ENCODE data around the gene GLO1. TPM values are rescaled to one million over a fixed set of nuclear protein-coding genes. Genes with fewer than 3 reads are reported as not detected.
"Not testable (repeated sequence)": the region's sequence is repeated elsewhere in the genome, so short reads cannot be mapped to it uniquely, and the experiment has no call there.

The GLO1 gene
- polyA plus RNA-seq, 1 of the 3 experiments (the other 2 are of a cell fraction) = 47.1 TPM

DNA sequence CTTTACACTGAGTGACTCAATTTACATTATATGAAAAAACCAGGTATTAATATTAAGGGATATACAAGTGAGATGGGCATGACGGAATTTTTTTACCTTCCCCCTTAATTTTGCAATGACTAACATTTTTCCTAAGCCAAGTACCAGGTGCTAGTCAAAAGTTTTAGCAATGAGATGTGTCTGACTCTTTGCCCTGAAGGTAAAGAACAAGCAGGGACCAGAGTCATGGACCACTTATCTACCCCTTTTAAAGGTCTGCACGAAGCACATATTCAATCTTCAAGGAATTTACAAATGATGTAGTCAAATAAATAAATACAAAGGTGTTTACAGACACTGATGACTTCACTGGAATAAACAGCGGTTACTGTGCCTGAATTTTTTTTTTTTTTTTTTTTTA is 1.4 kb downstream of the GLO1 start:
- Histone ChIP-seq H3K9ac (no peak overlapping the region), H2AFZ (ENCODE audit: low read depth) (no peak overlapping the region), H3K27ac (ENCODE audit: low read depth in 2 of 2, low read length in 1 of 2) (no peak overlapping the region), H3K27me3 (ENCODE audit: insufficient read depth) (no peaks in the 10 kb centered on the region), H3K9me3 (peaks cover 8% of the 10 kb centered on the region; the same call in 1 of the 2 replicates), H3K9me2 (no peaks in the 10 kb centered on the region), H3K4me3 (ENCODE audit: low read depth in 2 of 2, low read length in 1 of 2) (peak overlapping the region in 1 of 2 experiments; percentile 68; a peak in 2 of 4 replicates), H3K36me3 (replicated peaks in 1 of 2; ENCODE audit: control insufficient read depth in 1 of 2, insufficient read depth in 2 of 2, low read length in 1 of 2) (peaks cover 0 to 18% of the 10 kb centered on the region in 2 experiments), H3K4me1 (ENCODE audit: control insufficient read depth in 1 of 2, insufficient read depth in 2 of 2, low read depth in 1 of 2, low read length in 1 of 2) (peaks cover 0 to 2% of the 10 kb centered on the region in 2 experiments; a peak in 1 of 4 replicates), H3K79me2 (ENCODE audit: insufficient read depth) (peaks cover 55% of the 10 kb centered on the region), H4K20me1 (ENCODE audit: insufficient read depth) (peaks cover 10% of the 10 kb centered on the region; the same call in 1 of the 2 replicates), H3K4me2 (no peak overlapping the region), H3F3A (replicated peaks; ENCODE audit: insufficient read depth) (peaks cover 3% of the 10 kb centered on the region)
- no peak for TF ChIP-seq MAX (IDR thresholded peaks at IDR 0.05; ENCODE audit: low read depth)
- no peak for TF ChIP-seq GATA2 (CRISPR knock-in tag; IDR thresholded peaks at IDR 0.05)
- no peak for DNase-seq
- ChIA-PET POLR2A (no interaction called here), CTCF (no interaction called here)
- WGBS (ENCODE audit: low lambda C conversion rate) = 79% methylated on average over 3 of the region's 3 CpGs

- H3K27ac ChIP-seq (ENCODE audit: low read depth in 2 of 2, low read length in 1 of 2); H3K27me3 ChIP-seq (ENCODE audit: insufficient read depth); CTCF ChIA-PET; H3K9me3 ChIP-seq; H3K4me3 ChIP-seq (ENCODE audit: low read depth in 2 of 2, low read length in 1 of 2); H3F3A ChIP-seq (replicated peaks; ENCODE audit: insufficient read depth); H3K9me2 ChIP-seq; H2AFZ ChIP-seq (ENCODE audit: low read depth); H3K4me2 ChIP-seq; DNase-seq; H3K4me1 ChIP-seq (ENCODE audit: control insufficient read depth in 1 of 2, insufficient read depth in 2 of 2, low read depth in 1 of 2, low read length in 1 of 2); H3K9ac ChIP-seq; POLR2A ChIA-PET: not testable (repeated sequence)
- Histone ChIP-seq H4K20me1 (ENCODE audit: insufficient read depth) (peaks cover 11% of the 10 kb centered on the region; the same call in 1 of the 2 replicates), H3K36me3 (replicated peaks in 1 of 2; ENCODE audit: control insufficient read depth in 1 of 2, insufficient read depth in 2 of 2, low read length in 1 of 2) (peaks cover 2 to 22% of the 10 kb centered on the region in 2 experiments), H3K79me2 (ENCODE audit: insufficient read depth) (peaks cover 74% of the 10 kb centered on the region)
- 100% methylated on average over 3 of the region's 3 CpGs for WGBS (ENCODE audit: low lambda C conversion rate)
These were observed 3.2 kb downstream of the GLO1 start for GRCh38 chr6:38699702-38700101.

DNA sequence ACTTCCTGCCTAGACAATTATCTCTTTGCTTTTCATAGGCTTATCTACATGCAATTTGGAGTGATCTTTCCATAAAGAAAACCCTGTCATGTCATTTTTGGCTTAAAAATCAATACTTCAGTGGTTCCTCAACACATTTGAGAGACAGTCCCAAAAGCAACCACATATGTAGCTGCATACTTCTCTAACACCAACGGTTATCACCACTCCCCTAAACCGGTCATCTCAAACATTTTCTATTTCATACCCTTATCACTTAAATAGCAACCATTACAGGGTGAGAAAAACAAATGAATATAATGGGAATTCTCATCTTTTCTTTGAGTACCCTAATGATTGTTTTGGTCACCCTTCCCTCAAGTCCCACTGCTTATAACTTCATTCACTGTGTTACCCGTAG is 5.1 kb downstream of the GLO1 start:
- ChIA-PET POLR2A (no interaction called here), CTCF (no interaction called here)
- H3K4me2 ChIP-seq = no peak overlapping the region
- no peak overlapping the region for H3K27ac ChIP-seq (ENCODE audit: low read depth in 2 of 2, low read length in 1 of 2)
- peaks cover 90% of the 10 kb centered on the region for H3K79me2 ChIP-seq (ENCODE audit: insufficient read depth)
- WGBS (ENCODE audit: low lambda C conversion rate) = 97% methylated on average over 3 of the region's 3 CpGs
- no peak overlapping the region for H3K9ac ChIP-seq
- H4K20me1 ChIP-seq (ENCODE audit: insufficient read depth) = peaks cover 15% of the 10 kb centered on the region; the same call in 1 of the 2 replicates
- H3F3A ChIP-seq (replicated peaks; ENCODE audit: insufficient read depth) = peaks cover 3% of the 10 kb centered on the region
- no peak overlapping the region for H2AFZ ChIP-seq (ENCODE audit: low read depth)
- no peaks in the 10 kb centered on the region for H3K9me2 ChIP-seq
- DNase-seq = no peak
- H3K4me1 ChIP-seq (ENCODE audit: control insufficient read depth in 1 of 2, insufficient read depth in 2 of 2, low read depth in 1 of 2, low read length in 1 of 2) = peaks cover 0 to 2% of the 10 kb centered on the region in 2 experiments; a peak in 1 of 4 replicates
- peaks cover 8% of the 10 kb centered on the region; the same call in 1 of the 2 replicates for H3K9me3 ChIP-seq
- TF ChIP-seq ELF1 (IDR thresholded peaks at IDR 0.05) (no peak), FOXM1 (IDR thresholded peaks at IDR 0.05; ENCODE audit: low read depth) (no peak), CHD2 (IDR thresholded peaks at IDR 0.05; ENCODE audit: low read length, partially characterized antibody) (no peak), RAD21 (IDR thresholded peaks at IDR 0.05; ENCODE audit: low read length) (no peak), SIN3A (IDR thresholded peaks at IDR 0.05; ENCODE audit: borderline replicate concordance, low read depth, low read length) (no peak), TEAD4 (IDR thresholded peaks at IDR 0.05; ENCODE audit: borderline replicate concordance, insufficient read depth) (no peak), RCOR1 (IDR thresholded peaks at IDR 0.05; ENCODE audit: low read length) (no peak), CTCF (IDR thresholded peaks at IDR 0.05) (no peak), FOSL2 (IDR thresholded peaks at IDR 0.05; ENCODE audit: borderline replicate concordance, low read depth) (no peak)
- TF ChIP-seq, protein P1, sequence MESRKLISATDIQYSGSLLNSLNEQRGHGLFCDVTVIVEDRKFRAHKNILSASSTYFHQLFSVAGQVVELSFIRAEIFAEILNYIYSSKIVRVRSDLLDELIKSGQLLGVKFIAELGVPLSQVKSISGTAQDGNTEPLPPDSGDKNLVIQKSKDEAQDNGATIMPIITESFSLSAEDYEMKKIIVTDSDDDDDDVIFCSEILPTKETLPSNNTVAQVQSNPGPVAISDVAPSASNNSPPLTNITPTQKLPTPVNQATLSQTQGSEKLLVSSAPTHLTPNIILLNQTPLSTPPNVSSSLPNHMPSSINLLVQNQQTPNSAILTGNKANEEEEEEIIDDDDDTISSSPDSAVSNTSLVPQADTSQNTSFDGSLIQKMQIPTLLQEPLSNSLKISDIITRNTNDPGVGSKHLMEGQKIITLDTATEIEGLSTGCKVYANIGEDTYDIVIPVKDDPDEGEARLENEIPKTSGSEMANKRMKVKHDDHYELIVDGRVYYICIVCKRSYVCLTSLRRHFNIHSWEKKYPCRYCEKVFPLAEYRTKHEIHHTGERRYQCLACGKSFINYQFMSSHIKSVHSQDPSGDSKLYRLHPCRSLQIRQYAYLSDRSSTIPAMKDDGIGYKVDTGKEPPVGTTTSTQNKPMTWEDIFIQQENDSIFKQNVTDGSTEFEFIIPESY (IDR thresholded peaks at IDR 0.05; ENCODE audit: borderline replicate concordance, low read depth) = no peak
- H3K4me3 ChIP-seq (ENCODE audit: low read depth in 2 of 2, low read length in 1 of 2) = no peak overlapping the region
- H3K36me3 ChIP-seq (replicated peaks in 1 of 2; ENCODE audit: control insufficient read depth in 1 of 2, insufficient read depth in 2 of 2, low read length in 1 of 2) = peaks cover 2 to 29% of the 10 kb centered on the region in 2 experiments
- H3K27me3 ChIP-seq (ENCODE audit: insufficient read depth) = no peaks in the 10 kb centered on the region
